Measurements from ENCODE around the gene DDX1. TPM values are rescaled to one million over a fixed set of nuclear protein-coding genes. Genes with fewer than 3 reads are reported as not detected.

DDX1 gene
- total and polyA plus RNA-seq, 10 of the 15 experiments (the other 5 are each of a cell fraction or from before 2014, with no cell fraction given), result 53.2 to 134 (median 85.6) TPM

- TF ChIP-seq SIN3A (IDR thresholded peaks at IDR 0.05; ENCODE audit: low read depth, low read length) (no peak), CREB1 (IDR thresholded peaks at IDR 0.05; ENCODE audit: low read depth) (no peak), ZBTB33 (IDR thresholded peaks at IDR 0.05) (no peak), ATF2 (IDR thresholded peaks at IDR 0.05; ENCODE audit: low read length) (no peak), ZNF622 (IDR thresholded peaks at IDR 0.05) (no peak), FOXK2 (IDR thresholded peaks at IDR 0.05) (no peak), IKZF1 (conservative IDR thresholded peaks at IDR 0.05) (no peak), NR2C1 (IDR thresholded peaks at IDR 0.05) (no peak), ZBED1 (IDR thresholded peaks at IDR 0.05; ENCODE audit: borderline replicate concordance) (no peak)
- TF ChIP-seq, protein P1, sequence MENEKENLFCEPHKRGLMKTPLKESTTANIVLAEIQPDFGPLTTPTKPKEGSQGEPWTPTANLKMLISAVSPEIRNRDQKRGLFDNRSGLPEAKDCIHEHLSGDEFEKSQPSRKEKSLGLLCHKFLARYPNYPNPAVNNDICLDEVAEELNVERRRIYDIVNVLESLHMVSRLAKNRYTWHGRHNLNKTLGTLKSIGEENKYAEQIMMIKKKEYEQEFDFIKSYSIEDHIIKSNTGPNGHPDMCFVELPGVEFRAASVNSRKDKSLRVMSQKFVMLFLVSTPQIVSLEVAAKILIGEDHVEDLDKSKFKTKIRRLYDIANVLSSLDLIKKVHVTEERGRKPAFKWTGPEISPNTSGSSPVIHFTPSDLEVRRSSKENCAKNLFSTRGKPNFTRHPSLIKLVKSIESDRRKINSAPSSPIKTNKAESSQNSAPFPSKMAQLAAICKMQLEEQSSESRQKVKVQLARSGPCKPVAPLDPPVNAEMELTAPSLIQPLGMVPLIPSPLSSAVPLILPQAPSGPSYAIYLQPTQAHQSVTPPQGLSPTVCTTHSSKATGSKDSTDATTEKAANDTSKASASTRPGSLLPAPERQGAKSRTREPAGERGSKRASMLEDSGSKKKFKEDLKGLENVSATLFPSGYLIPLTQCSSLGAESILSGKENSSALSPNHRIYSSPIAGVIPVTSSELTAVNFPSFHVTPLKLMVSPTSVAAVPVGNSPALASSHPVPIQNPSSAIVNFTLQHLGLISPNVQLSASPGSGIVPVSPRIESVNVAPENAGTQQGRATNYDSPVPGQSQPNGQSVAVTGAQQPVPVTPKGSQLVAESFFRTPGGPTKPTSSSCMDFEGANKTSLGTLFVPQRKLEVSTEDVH (IDR thresholded peaks at IDR 0.05; ENCODE audit: low read depth, partially characterized antibody), result no peak
These were observed 69.6 kb downstream of the DDX1 start (continued) for GRCh38 chr2:15661295-15661569.
